ENCODE results near the gene ACSM5.
A peak's percentile ranks its signal among the peaks of the same experiment; 100 is the strongest.

The ACSM5 gene

GRCh38 chr16:20383106-20384029 lies 26.0 kb upstream of the ACSM5 start:
- peaks cover 8% of the 10 kb centered on the region; the same call in 1 of the 2 replicates for H3K27me3 ChIP-seq (ENCODE audit: control insufficient read depth, insufficient read depth, low read length)
- H3K4me3 ChIP-seq (ENCODE audit: low read depth, low read length) = no peak overlapping the region
- no peaks in the 10 kb centered on the region for H3K9me3 ChIP-seq (ENCODE audit: control insufficient read depth, insufficient read depth, low read depth, low read length)
- no peak overlapping the region for H3K9ac ChIP-seq (ENCODE audit: low read length)
- no peaks in the 10 kb centered on the region for H3K36me3 ChIP-seq (ENCODE audit: control insufficient read depth, insufficient read depth, low read length)
- 0 out of 2 replicates have a peak, but pooled peaks cover 9% of the 10 kb centered on the region for H3K4me1 ChIP-seq (ENCODE audit: control insufficient read depth, insufficient read depth, low read length)
- H3K27ac ChIP-seq (ENCODE audit: low read depth, low read length) = no peak overlapping the region

DNA sequence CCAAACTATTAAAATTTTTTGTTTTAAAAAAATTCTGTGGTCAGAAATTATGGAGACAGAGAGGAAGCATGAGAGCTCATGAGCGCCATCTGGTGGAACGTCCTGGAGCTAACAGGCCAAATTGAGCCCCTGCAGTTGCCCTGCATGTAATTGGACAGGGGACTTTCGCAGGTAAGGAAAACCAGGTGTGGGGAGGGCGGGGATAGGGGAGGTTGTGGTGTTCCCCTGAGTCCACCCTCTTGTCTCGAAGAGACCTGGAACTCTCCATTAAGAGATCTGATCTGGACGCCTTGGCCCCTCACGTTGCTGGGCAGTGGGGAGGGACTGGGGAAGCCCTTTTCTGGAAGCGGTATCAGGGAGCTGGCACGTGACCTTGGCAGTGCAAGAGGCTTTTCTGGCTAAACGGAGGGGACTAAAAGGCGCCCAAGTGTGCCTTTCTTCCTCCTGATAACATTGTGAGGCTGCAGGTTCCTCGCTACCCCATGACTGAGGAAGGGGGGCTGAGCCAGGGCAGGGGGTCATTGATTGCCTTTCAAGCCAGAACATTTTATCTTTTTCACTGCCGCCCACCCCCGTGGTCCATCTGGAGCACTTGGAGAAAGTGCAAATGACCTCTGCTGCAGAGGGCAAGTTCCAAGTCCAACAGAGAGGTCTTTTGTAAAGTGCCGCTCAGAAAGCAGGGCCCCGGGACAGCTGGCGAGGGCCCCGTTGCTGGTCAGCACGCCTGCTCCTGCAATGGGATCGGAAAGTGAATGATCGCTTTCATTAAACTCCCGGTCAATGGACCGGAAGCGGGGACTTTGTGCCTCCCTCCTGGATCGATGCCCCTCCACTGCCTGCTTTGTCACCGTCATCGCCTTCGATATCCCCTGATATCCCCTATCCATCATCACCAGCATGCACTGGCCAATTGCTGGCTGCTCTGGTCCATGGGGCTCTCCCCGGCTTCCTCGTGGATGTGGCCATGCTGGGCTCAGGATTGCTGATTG lies 23.2 kb upstream of the ACSM5 start:
- H3K4me3 ChIP-seq (ENCODE audit: low read depth, low read length) = peak overlapping the region; percentile 50
- H3K36me3 ChIP-seq (ENCODE audit: control insufficient read depth, insufficient read depth, low read length) = no peaks in the 10 kb centered on the region
- H3K9me3 ChIP-seq (ENCODE audit: control insufficient read depth, insufficient read depth, low read depth, low read length) = no peaks in the 10 kb centered on the region
- peaks cover 8% of the 10 kb centered on the region; the same call in 1 of the 2 replicates for H3K27me3 ChIP-seq (ENCODE audit: control insufficient read depth, insufficient read depth, low read length)
- 0 out of 2 replicates have a peak, but pooled peaks cover 9% of the 10 kb centered on the region for H3K4me1 ChIP-seq (ENCODE audit: control insufficient read depth, insufficient read depth, low read length)
- no peak overlapping the region for H3K27ac ChIP-seq (ENCODE audit: low read depth, low read length)
- no peak overlapping the region for H3K9ac ChIP-seq (ENCODE audit: low read length)

- Histone ChIP-seq H3K4me1 (ENCODE audit: control insufficient read depth, insufficient read depth, low read length) (0 out of 2 replicates have a peak, but pooled peaks cover 7% of the 10 kb centered on the region), H3K9ac (ENCODE audit: low read length) (no peak overlapping the region), H3K27ac (ENCODE audit: low read depth, low read length) (no peak overlapping the region), H3K36me3 (ENCODE audit: control insufficient read depth, insufficient read depth, low read length) (no peaks in the 10 kb centered on the region), H3K27me3 (ENCODE audit: control insufficient read depth, insufficient read depth, low read length) (peaks cover 10% of the 10 kb centered on the region; the same call in 1 of the 2 replicates), H3K4me3 (ENCODE audit: low read depth, low read length) (no peak overlapping the region), H3K9me3 (ENCODE audit: control insufficient read depth, insufficient read depth, low read depth, low read length) (no peaks in the 10 kb centered on the region)
Observed at GRCh38 chr16:20387978-20388377, 21.4 kb upstream of the ACSM5 start.

- H3K4me1 ChIP-seq (ENCODE audit: control insufficient read depth, insufficient read depth, low read length) = 0 out of 2 replicates have a peak, but pooled peaks cover 5% of the 10 kb centered on the region
- H3K36me3 ChIP-seq (ENCODE audit: control insufficient read depth, insufficient read depth, low read length) = no peaks in the 10 kb centered on the region
- H3K9me3 ChIP-seq (ENCODE audit: control insufficient read depth, insufficient read depth, low read depth, low read length) = no peaks in the 10 kb centered on the region
- no peak overlapping the region for H3K9ac ChIP-seq (ENCODE audit: low read length)
- H3K27ac ChIP-seq (ENCODE audit: low read depth, low read length) = no peak overlapping the region
- H3K27me3 ChIP-seq (ENCODE audit: control insufficient read depth, insufficient read depth, low read length) = peaks cover 10% of the 10 kb centered on the region; the same call in 1 of the 2 replicates
- H3K4me3 ChIP-seq (ENCODE audit: low read depth, low read length) = no peak overlapping the region
Observed at GRCh38 chr16:20388854-20389253, 20.5 kb upstream of the ACSM5 start.

- no peaks in the 10 kb centered on the region for H3K9me3 ChIP-seq (ENCODE audit: control insufficient read depth, insufficient read depth, low read depth, low read length)
- H3K27ac ChIP-seq (ENCODE audit: low read depth, low read length) = no peak overlapping the region
- H3K9ac ChIP-seq (ENCODE audit: low read length) = no peak overlapping the region
- no peaks in the 10 kb centered on the region for H3K36me3 ChIP-seq (ENCODE audit: control insufficient read depth, insufficient read depth, low read length)
- H3K27me3 ChIP-seq (ENCODE audit: control insufficient read depth, insufficient read depth, low read length) = peaks cover 10% of the 10 kb centered on the region; the same call in 1 of the 2 replicates
- H3K4me1 ChIP-seq (ENCODE audit: control insufficient read depth, insufficient read depth, low read length) = 0 out of 2 replicates have a peak, but pooled peaks cover 5% of the 10 kb centered on the region
- no peak overlapping the region for H3K4me3 ChIP-seq (ENCODE audit: low read depth, low read length)
Observed at GRCh38 chr16:20391045-20391444, 18.3 kb upstream of the ACSM5 start.

GRCh38 chr16:20393801-20394577 lies 15.3 kb upstream of the ACSM5 start:
- H3K27me3 ChIP-seq (ENCODE audit: control insufficient read depth, insufficient read depth, low read length) = 0 out of 2 replicates have a peak, but pooled peaks cover 3% of the 10 kb centered on the region
- H3K27ac ChIP-seq (ENCODE audit: low read depth, low read length) = no peak overlapping the region
- no peaks in the 10 kb centered on the region for H3K4me1 ChIP-seq (ENCODE audit: control insufficient read depth, insufficient read depth, low read length)
- no peak overlapping the region for H3K9ac ChIP-seq (ENCODE audit: low read length)
- H3K4me3 ChIP-seq (ENCODE audit: low read depth, low read length) = no peak overlapping the region
- no peaks in the 10 kb centered on the region for H3K36me3 ChIP-seq (ENCODE audit: control insufficient read depth, insufficient read depth, low read length)
- no peaks in the 10 kb centered on the region for H3K9me3 ChIP-seq (ENCODE audit: control insufficient read depth, insufficient read depth, low read depth, low read length)

DNA sequence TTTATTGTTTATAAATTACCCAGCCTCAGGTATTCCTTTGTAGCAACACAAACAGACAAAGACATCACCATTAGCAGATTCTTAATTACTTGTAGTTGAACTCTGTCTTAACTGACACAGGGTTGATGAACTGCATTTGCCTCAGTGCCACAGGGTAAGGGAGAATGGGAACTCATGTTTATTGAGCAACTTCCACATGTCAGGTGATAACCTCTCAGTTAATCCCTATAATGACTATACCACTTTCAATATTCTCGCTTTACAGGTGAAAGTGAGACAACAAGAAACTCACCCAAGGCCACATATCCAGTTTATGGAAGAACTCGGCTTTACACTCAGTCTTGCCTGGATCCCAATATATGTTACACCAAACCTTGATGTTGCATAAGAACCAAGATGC lies 13.4 kb upstream of the ACSM5 start:
- Histone ChIP-seq H3K27me3 (ENCODE audit: control insufficient read depth, insufficient read depth, low read length) (0 out of 2 replicates have a peak, but pooled peaks cover 3% of the 10 kb centered on the region), H3K4me1 (ENCODE audit: control insufficient read depth, insufficient read depth, low read length) (no peaks in the 10 kb centered on the region), H3K36me3 (ENCODE audit: control insufficient read depth, insufficient read depth, low read length) (no peaks in the 10 kb centered on the region), H3K9ac (ENCODE audit: low read length) (no peak overlapping the region), H3K9me3 (ENCODE audit: control insufficient read depth, insufficient read depth, low read depth, low read length) (no peaks in the 10 kb centered on the region), H3K4me3 (ENCODE audit: low read depth, low read length) (no peak overlapping the region), H3K27ac (ENCODE audit: low read depth, low read length) (no peak overlapping the region)

DNA sequence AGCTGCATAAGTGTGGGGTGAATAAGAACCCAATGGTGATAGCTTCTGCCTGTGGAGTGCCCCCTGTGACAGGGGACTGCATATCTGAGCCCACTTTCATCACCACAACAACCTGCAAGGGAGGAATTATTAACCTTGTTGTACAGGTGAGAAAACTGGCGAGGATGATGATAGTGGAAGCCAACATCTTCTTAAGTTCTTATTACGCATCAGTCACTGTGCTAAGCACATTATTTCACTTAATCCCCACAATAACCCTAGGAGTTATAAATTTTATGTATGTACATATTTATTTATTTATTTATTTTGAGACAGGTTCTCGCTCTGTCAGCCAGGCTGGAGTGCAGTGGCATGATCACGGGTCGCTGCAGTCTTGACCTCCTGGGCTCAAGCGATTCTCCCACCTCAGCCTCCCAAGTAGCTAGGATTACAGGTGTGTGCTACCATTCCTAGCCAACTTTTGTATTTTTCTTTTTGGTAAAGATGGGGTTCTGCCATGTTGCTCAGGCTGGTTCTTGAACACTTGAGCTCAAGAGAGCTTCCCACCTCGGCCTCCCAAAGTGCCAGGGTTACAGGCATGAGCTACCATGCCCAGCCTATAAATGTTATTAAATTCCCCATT lies 12.4 kb upstream of the ACSM5 start:
- Histone ChIP-seq H3K4me1 (ENCODE audit: control insufficient read depth, insufficient read depth, low read length) (no peaks in the 10 kb centered on the region), H3K36me3 (ENCODE audit: control insufficient read depth, insufficient read depth, low read length) (no peaks in the 10 kb centered on the region), H3K4me3 (ENCODE audit: low read depth, low read length) (no peak overlapping the region), H3K27me3 (ENCODE audit: control insufficient read depth, insufficient read depth, low read length) (0 out of 2 replicates have a peak, but pooled peaks cover 2% of the 10 kb centered on the region), H3K9me3 (ENCODE audit: control insufficient read depth, insufficient read depth, low read depth, low read length) (no peaks in the 10 kb centered on the region), H3K9ac (ENCODE audit: low read length) (no peak overlapping the region), H3K27ac (ENCODE audit: low read depth, low read length) (no peak overlapping the region)

DNA sequence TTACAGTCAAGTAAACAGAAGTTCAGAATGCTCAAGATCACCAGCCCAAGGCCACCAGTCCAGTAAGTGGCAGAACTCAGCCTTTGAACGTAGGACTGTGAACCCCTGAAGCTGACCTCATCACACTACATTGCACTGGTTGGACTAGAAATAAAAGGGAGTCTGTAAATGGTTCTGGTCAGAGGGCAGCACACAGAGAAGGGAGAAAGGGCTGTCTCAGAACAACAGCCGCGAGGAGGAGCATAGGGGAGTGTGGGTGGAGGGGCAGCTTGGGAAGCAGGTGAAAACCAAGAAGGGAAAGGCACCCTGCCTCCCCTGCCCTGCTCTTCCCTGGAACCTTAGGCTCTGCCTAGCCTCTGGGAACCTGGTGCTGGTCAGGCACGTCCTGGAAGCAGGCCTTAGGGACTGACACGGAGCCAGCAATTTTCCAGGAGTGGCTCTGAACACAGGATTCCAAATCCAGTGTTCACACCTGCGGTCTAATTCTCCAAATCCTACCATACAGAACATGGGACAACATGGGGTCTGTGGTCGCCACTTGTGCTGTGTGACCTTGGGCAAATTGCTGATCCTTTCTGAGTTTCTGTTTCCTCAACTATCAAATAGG lies 11.8 kb upstream of the ACSM5 start:
- Histone ChIP-seq H3K4me1 (ENCODE audit: control insufficient read depth, insufficient read depth, low read length) (no peaks in the 10 kb centered on the region), H3K27ac (ENCODE audit: low read depth, low read length) (no peak overlapping the region), H3K9me3 (ENCODE audit: control insufficient read depth, insufficient read depth, low read depth, low read length) (no peaks in the 10 kb centered on the region), H3K27me3 (ENCODE audit: control insufficient read depth, insufficient read depth, low read length) (no peaks in the 10 kb centered on the region), H3K36me3 (ENCODE audit: control insufficient read depth, insufficient read depth, low read length) (no peaks in the 10 kb centered on the region), H3K9ac (ENCODE audit: low read length) (no peak overlapping the region), H3K4me3 (ENCODE audit: low read depth, low read length) (no peak overlapping the region)
